ENCODE results near the gene IFITM1. TPM values are rescaled to one million over a fixed set of nuclear protein-coding genes. Genes with fewer than 3 reads are reported as not detected.

IFITM1 gene
- total and polyA plus RNA-seq, 2 of the 4 experiments (the other 2 are of a cell fraction), result 24.2 to 68.9 TPM

- TF ChIP-seq CHD1 (IDR thresholded peaks at IDR 0.05; ENCODE audit: low read depth, low read length) (no peak), CTCF (conservative IDR thresholded peaks at IDR 0.05; ENCODE audit: low read depth, low read length) (no peak), FOS (IDR thresholded peaks at IDR 0.05; ENCODE audit: low read depth, low read length) (no peak), MXI1 (IDR thresholded peaks at IDR 0.05; ENCODE audit: borderline replicate concordance, low read depth, low read length) (no peak), SMC3 (IDR thresholded peaks at IDR 0.05; ENCODE audit: low read depth, low read length) (no peak), MAFK (IDR thresholded peaks at IDR 0.05; ENCODE audit: low read depth, low read length) (no peak)
- Histone ChIP-seq H2BK120ac (ENCODE audit: low read depth, low read length) (no peak overlapping the region), H2AFZ (replicated peaks; ENCODE audit: low read length, poor library complexity) (peak overlapping the region; percentile 67), H3K27ac (ENCODE audit: insufficient read depth, low read length) (no peak overlapping the region), H3K14ac (replicated peaks; ENCODE audit: low read depth, low read length) (no peak overlapping the region), H4K91ac (ENCODE audit: insufficient read depth, low read depth, low read length) (no peak overlapping the region), H3K4me3 (ENCODE audit: insufficient read depth, low read depth, low read length) (no peak overlapping the region), H3K18ac (ENCODE audit: low read depth, low read length) (no peak overlapping the region), H3K36me3 (ENCODE audit: control insufficient read depth, insufficient read depth, low read length) (no peaks in the 10 kb centered on the region), H3K4me1 (ENCODE audit: control insufficient read depth, insufficient read depth, low read length) (no peaks in the 10 kb centered on the region), H2AK5ac (ENCODE audit: low read depth, low read length) (no peak overlapping the region), H3K56ac (ENCODE audit: extremely low read depth, insufficient read depth, low read length) (no peak overlapping the region), H2BK20ac (ENCODE audit: low read depth, low read length) (no peak overlapping the region), H4K5ac (ENCODE audit: low read depth, low read length) (no peak overlapping the region), H2AK9ac (replicated peaks; ENCODE audit: low read depth, low read length, poor library complexity) (no peak overlapping the region), H3K9me3 (ENCODE audit: control insufficient read depth, insufficient read depth, low read length) (peaks cover 4% of the 10 kb centered on the region), H3K9ac (ENCODE audit: low read depth, low read length) (no peak overlapping the region), H2BK15ac (ENCODE audit: low read depth, low read length) (no peak overlapping the region), H2BK5ac (ENCODE audit: low read depth, low read length, poor library complexity, severe bottlenecking) (no peak overlapping the region), H3K27me3 (ENCODE audit: control insufficient read depth, insufficient read depth, low read length) (peaks cover 74% of the 10 kb centered on the region), H4K20me1 (ENCODE audit: insufficient read depth, low read length) (no peaks in the 10 kb centered on the region), H3K4me2 (ENCODE audit: low read depth, low read length) (no peak overlapping the region), H4K8ac (ENCODE audit: low read depth in 2 of 2, low read length in 2 of 2) (no peak overlapping the region), H3K4ac (ENCODE audit: low read depth, low read length) (no peak overlapping the region), H3K23ac (ENCODE audit: low read depth, low read length) (no peak overlapping the region), H3K79me1 (ENCODE audit: low read depth in 1 of 2, low read length in 2 of 2) (no peaks in the 10 kb centered on the region), H3K9me1 (ENCODE audit: insufficient read depth, low read length) (no peaks in the 10 kb centered on the region)
- intact Hi-C loops (cut with micrococcal nuclease), result no loop called here
- in situ Hi-C loops (cut with MboI; ENCODE audit: low sequenced_read_pairs), result loop anchor here (5.0 kb wide), 1 partner anchor 37 kb away; no protein-coding TSS in a partner anchor
- dilution Hi-C loops (cut with HindIII; ENCODE audit: low sequenced_read_pairs, unreplicated experiment), result no loop called here
- WGBS, 2 experiments (ENCODE audit: extremely low coverage in 2 of 2, insufficient read length in 1 of 2), result 11% methylated on average over 47 of the region's 97 CpGs; no CpG with 5 or more reads in 1 of the 2 experiments
- ATAC-seq (ENCODE audit: low read depth) (no peak), DNase-seq (no peak)
- CTCF ChIA-PET, result no interaction called here
- no TSS peak for BruUV-seq (replicated peaks)
- POLR2A ChIA-PET (ENCODE audit: unreplicated experiment), result no interaction called here
Observed at GRCh38 chr11:279040-279965, 34.5 kb upstream of the IFITM1 start.

All from IMR-90 (cell line).